DND-41 (cell line): Measurements from ENCODE around the gene EPHA3.

Experiments
- ATAC-seq: fragments of 200-7000 bp; cut with Tn5 transposase; 3 replicates; pipeline ENCODE4 v1.9.1; 2021; ENCODE audit warnings: low read depth; ENCODE audit not compliant: insufficient read depth
- DNase-seq: peaks from one replicate; pipeline ENCODE4 v3.0.0-alpha.2; 2020
- H2AFZ ChIP-seq: 2 replicates; pipeline ENCODE4 v1.6.0; 2012; ENCODE audit warnings: low read depth, low read length
- H3K27ac ChIP-seq: 2 replicates; pipeline ENCODE4 v1.5.1; 2012; ENCODE audit warnings: low read length, inconsistent platforms
- H3K27me3 ChIP-seq: fragments of 200-600 bp; sonication (generic); 2 replicates; pipeline ENCODE4 v1.6.0; 2012; ENCODE audit warnings: low read length, mild to moderate bottlenecking, inconsistent platforms; ENCODE audit not compliant: insufficient read depth, poor library complexity
- H3K36me3 ChIP-seq: 2 replicates; pipeline ENCODE4 v1.5.1; 2012; ENCODE audit warnings: low read length, inconsistent platforms; ENCODE audit not compliant: insufficient read depth
- H3K4me1 ChIP-seq: 2 replicates; pipeline ENCODE4 v1.5.1; 2012; ENCODE audit warnings: mild to moderate bottlenecking, low read length; ENCODE audit not compliant: insufficient read depth
- H3K4me2 ChIP-seq: 2 replicates; pipeline ENCODE4 v1.6.0; 2012; ENCODE audit warnings: mild to moderate bottlenecking, moderate library complexity, low read length, inconsistent platforms; ENCODE audit not compliant: insufficient read depth
- H3K4me3 ChIP-seq, 2 experiments: fragments of 200-600 bp in 1 of 2; shearing (Covaris generic) in 1 of 2; 2 replicates each; pipeline ENCODE4 v1.5.1; 2012 to 2016; ENCODE audit warnings: inconsistent platforms in 2 of 2, low read length in 2 of 2, mild to moderate bottlenecking in 2 of 2, low read depth in 1 of 2, moderate library complexity in 1 of 2
- H3K79me2 ChIP-seq: 2 replicates; pipeline ENCODE4 v1.6.0; 2012; ENCODE audit warnings: low read length, inconsistent platforms; ENCODE audit not compliant: insufficient read depth
- H3K9ac ChIP-seq: 2 replicates; pipeline ENCODE4 v1.6.0; 2012; ENCODE audit warnings: low read depth, mild to moderate bottlenecking, inconsistent platforms, low read length, moderate library complexity
- H3K9me3 ChIP-seq: 2 replicates; pipeline ENCODE4 v1.5.1; 2012; ENCODE audit warnings: low read length, moderate library complexity, mild to moderate bottlenecking, inconsistent platforms; ENCODE audit not compliant: insufficient read depth, severe bottlenecking
- H4K20me1 ChIP-seq: 2 replicates; pipeline ENCODE4 v1.6.0; 2012; ENCODE audit warnings: low read length; ENCODE audit not compliant: insufficient read depth
- EZH2 ChIP-seq: IDR thresholded peaks from 3 replicates; pipeline ENCODE4 v1.6.1; 2012; ENCODE audit warnings: borderline replicate concordance, low read depth, mild to moderate bottlenecking, moderate library complexity, low read length, inconsistent platforms; ENCODE audit not compliant: severe bottlenecking
- TF ChIP-seq, protein P1 (sequence below): IDR thresholded peaks from 2 replicates; pipeline ENCODE4 v1.5.1; 2012; ENCODE audit warnings: borderline replicate concordance, low read length, moderate library complexity, mild to moderate bottlenecking; ENCODE audit not compliant: poor library complexity, severe bottlenecking; ENCODE audit errors: extremely low read depth

The EPHA3 gene

DNA sequence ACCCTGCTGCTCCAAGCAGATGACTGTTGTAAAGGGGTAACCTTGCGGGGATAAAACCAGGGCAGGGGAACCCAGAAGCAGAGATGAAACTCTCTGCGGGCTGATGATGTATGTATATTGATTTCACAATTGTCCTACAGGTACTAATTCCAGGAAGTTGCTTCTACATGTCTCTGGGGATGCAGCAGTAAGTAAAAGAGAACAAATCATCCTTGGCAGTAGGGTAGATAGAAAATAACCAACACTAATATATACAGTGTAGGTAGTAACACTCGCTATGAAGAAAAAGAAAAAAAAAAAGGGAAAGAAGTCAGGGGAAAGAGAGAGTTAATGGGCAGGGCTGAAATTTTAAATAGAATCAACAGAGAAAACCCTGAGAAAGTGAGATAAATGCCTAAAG is 50.2 kb downstream of the EPHA3 start:
- TF ChIP-seq, protein P1, sequence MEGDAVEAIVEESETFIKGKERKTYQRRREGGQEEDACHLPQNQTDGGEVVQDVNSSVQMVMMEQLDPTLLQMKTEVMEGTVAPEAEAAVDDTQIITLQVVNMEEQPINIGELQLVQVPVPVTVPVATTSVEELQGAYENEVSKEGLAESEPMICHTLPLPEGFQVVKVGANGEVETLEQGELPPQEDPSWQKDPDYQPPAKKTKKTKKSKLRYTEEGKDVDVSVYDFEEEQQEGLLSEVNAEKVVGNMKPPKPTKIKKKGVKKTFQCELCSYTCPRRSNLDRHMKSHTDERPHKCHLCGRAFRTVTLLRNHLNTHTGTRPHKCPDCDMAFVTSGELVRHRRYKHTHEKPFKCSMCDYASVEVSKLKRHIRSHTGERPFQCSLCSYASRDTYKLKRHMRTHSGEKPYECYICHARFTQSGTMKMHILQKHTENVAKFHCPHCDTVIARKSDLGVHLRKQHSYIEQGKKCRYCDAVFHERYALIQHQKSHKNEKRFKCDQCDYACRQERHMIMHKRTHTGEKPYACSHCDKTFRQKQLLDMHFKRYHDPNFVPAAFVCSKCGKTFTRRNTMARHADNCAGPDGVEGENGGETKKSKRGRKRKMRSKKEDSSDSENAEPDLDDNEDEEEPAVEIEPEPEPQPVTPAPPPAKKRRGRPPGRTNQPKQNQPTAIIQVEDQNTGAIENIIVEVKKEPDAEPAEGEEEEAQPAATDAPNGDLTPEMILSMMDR: no peak
- no peak for TF ChIP-seq EZH2
- Histone ChIP-seq H3K27ac (no peak overlapping the region), H3K4me3 (no peak overlapping the region), H4K20me1 (no peaks in the 10 kb centered on the region), H3K4me1 (no peaks in the 10 kb centered on the region), H3K9ac (no peak overlapping the region), H2AFZ (no peak overlapping the region), H3K79me2 (no peaks in the 10 kb centered on the region), H3K36me3 (no peaks in the 10 kb centered on the region), H3K27me3 (no peaks in the 10 kb centered on the region), H3K9me3 (no peaks in the 10 kb centered on the region), H3K4me2 (no peak overlapping the region)
- DNase-seq: no peak
- ATAC-seq: no peak

DNA sequence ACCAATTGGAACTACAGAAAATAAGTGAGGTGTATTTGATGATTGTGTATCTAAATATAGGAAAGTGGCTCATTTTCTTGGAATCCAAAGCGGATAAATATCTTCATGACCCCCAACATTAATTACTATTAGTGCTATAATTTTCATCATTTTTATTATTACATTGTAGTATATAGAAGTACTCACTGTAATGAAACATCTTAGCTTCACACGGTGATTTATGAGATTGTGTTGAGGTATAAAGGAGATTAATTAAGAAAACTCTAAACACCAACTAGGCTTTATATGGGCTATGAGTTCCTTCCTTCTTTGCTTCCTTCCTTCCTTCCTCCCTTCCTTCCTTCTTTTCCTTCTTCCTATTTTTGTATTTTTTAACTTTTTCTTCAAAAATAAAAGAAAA is 52.2 kb downstream of the EPHA3 start:
- no peak overlapping the region for H3K9ac ChIP-seq
- H3K36me3 ChIP-seq: no peaks in the 10 kb centered on the region
- no peaks in the 10 kb centered on the region for H3K4me1 ChIP-seq
- no peaks in the 10 kb centered on the region for H4K20me1 ChIP-seq
- H3K4me2 ChIP-seq: no peak overlapping the region
- ATAC-seq: no peak
- H3K79me2 ChIP-seq: no peaks in the 10 kb centered on the region
- no peaks in the 10 kb centered on the region for H3K9me3 ChIP-seq
- H3K27me3 ChIP-seq: no peaks in the 10 kb centered on the region
- no peak overlapping the region for H3K27ac ChIP-seq
- H3K4me3 ChIP-seq: no peak overlapping the region
- no peak overlapping the region for H2AFZ ChIP-seq
- DNase-seq: no peak
- TF ChIP-seq, protein P1: no peak
- no peak for TF ChIP-seq EZH2

DNA sequence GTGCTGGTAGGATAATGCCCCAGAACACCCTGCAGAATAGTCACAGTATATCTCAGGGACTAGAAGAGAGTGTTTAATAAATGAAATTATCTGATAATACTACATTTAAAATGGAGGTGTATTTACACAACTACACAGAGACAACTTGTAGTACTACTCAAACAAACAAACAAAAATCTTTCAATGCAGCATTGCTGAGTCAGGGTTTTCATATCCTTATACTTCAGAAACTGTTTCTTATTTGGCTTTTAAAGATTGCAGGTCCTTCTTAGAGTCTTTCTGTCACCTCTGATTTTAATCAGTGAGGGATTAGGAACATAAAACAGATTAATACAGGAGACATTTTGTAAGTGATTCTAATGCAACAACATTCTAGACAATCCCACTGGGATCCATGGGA is 57.4 kb downstream of the EPHA3 start:
- DNase-seq: no peak
- Histone ChIP-seq H3K9ac (no peak overlapping the region), H3K9me3 (no peaks in the 10 kb centered on the region), H3K27me3 (no peaks in the 10 kb centered on the region), H3K27ac (no peak overlapping the region), H3K36me3 (no peaks in the 10 kb centered on the region), H2AFZ (no peak overlapping the region), H3K4me3 (no peak overlapping the region), H3K79me2 (no peaks in the 10 kb centered on the region), H3K4me1 (no peaks in the 10 kb centered on the region), H4K20me1 (no peaks in the 10 kb centered on the region), H3K4me2 (no peak overlapping the region)
- ATAC-seq: no peak
- TF ChIP-seq, protein P1: no peak
- no peak for TF ChIP-seq EZH2

DNA sequence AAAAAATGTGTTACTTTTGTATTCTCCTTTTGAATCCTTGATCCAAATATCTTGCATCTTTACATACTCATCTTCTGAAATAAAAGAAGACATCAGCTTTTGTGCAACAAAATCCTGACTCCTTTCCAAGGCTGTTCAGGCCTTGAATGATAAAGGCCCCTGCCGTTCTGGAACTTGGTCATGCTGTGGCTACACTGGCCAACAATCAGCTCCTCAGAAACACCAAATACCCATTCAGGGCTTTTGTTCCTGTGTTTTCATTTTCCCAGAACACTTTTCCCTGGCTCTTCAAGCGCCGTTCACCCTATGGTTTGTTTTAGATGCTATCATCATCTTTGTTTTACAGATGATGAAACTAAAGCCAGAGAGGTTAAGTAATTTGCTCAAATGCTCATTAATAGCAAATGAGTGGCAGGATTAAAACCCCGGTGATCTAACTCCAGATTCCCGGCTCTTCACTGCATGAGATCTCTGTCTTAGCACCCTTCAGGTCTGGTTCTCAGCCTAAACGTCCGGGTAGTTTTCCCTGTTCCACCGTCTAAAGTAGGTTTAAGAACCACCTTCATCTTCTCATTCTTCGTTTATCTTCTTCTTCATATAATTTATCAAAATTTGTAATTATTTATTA is 58.3 kb downstream of the EPHA3 start:
- no peaks in the 10 kb centered on the region for H4K20me1 ChIP-seq
- no peak for DNase-seq
- no peak for TF ChIP-seq EZH2
- TF ChIP-seq, protein P1: no peak
- no peak for ATAC-seq
- H3K4me1 ChIP-seq: no peaks in the 10 kb centered on the region
- no peak overlapping the region for H3K9ac ChIP-seq
- no peaks in the 10 kb centered on the region for H3K27me3 ChIP-seq
- no peaks in the 10 kb centered on the region for H3K79me2 ChIP-seq
- H3K27ac ChIP-seq: no peak overlapping the region
- H3K36me3 ChIP-seq: no peaks in the 10 kb centered on the region
- no peak overlapping the region for H3K4me2 ChIP-seq
- no peak overlapping the region for H3K4me3 ChIP-seq
- H3K9me3 ChIP-seq: no peaks in the 10 kb centered on the region
- H2AFZ ChIP-seq: no peak overlapping the region
